NB4 (cell line): Measurements from ENCODE around the gene CLK4.
"Not testable (repeated sequence)": the region's sequence is repeated elsewhere in the genome, so short reads cannot be mapped to it uniquely, and the experiment has no call there.

Experiments used
- DNase-seq: peaks from one replicate; pipeline ENCODE4 v3.0.0; 2010; ENCODE audit warnings: low read depth
- H3K4me3 ChIP-seq: one replicate; pipeline ENCODE4 v1.5.1; 2011; ENCODE audit warnings: mild to moderate bottlenecking, low read depth, low read length, moderate library complexity
- MYC ChIP-seq: IDR thresholded peaks from 2 replicates; pipeline ENCODE4 v1.6.1; 2011; ENCODE audit warnings: low read depth, low read length
- POLR2A ChIP-seq: IDR thresholded peaks from 2 replicates; pipeline ENCODE4 v1.6.1; 2011; ENCODE audit warnings: mild to moderate bottlenecking; ENCODE audit not compliant: insufficient read length; ENCODE audit errors: extremely low read depth
- TF ChIP-seq, protein P1 (sequence below): IDR thresholded peaks from one replicate; pipeline ENCODE4 v1.5.1; 2012; ENCODE audit warnings: low read depth, low read length
- TF ChIP-seq, protein P2 (sequence below): IDR thresholded peaks from 2 replicates; pipeline ENCODE4 v1.6.1; 2011; ENCODE audit warnings: low read depth, low read length

CLK4 gene

DNA sequence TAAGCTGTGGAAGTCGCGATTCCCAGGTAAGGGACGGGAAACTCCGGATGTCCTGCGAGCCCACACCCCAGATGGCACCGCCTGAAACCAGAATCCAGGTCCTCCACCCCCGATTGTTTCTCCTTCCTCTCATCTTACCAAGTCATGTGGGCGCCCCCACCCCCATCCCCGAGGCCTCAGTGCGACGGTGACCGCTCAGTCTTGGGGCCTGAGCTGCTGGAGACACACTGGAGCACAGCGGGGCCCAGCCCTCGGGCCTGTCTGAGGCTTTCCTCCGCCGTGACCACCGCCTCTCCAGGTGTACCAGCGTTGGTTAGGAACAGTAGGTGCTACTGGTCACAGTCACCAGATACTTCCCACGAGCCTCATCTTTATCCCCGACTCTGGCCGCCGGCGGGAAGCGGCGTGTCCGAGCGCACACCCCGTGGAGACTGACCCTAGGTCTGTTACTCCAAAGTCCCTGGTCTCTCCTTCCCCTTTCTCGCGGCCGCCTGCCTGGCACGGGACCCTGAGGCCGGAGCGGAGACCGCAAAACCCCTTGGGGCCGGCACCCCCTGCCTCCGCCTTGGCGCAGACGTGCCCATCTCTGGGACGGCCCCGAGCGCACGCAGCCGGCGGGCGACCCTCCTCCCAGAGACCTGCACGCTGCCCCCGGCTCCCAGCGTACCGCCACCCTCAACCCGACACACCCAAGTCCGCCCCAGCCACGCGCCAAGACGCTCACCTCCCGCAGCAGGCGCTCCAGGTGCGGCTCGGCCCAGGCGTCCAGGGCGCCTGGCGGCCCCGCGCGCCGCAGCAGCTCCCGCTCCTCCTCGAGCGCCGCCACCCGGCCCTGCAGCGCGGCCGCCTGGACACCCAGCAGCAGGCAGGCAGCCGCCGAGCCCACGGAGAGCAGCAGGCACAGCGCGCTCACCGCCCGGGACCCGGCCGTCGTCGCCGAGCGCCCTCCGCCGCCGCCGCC lies 37.4 kb downstream of the CLK4 start:
- DNase-seq: peak; percentile 77
- TF ChIP-seq POLR2A (no peak), MYC (peak; percentile 51; the same call in 1 of the 2 replicates)
- peak overlapping the region; percentile 75 for H3K4me3 ChIP-seq

DNA sequence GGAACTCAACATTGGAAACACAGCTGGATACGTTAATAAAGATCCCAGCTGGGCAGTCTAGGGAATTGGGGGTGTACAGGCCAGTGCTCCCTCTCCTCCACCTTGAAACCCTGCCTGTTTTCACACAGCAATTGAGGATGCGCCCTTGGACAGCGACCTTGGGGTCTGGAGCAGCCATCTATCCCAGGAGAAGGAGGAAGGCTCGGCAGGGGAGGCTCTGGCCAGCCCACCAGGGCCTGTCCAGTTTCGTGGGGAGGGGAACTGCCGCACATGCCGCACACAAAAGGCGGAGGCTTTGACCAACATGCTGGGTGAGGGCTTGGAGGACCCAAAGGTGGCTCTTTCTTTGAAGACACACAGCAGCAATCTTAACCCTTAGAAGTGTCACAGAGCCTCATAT lies 38.1 kb downstream of the CLK4 start:
- TF ChIP-seq, protein P1, sequence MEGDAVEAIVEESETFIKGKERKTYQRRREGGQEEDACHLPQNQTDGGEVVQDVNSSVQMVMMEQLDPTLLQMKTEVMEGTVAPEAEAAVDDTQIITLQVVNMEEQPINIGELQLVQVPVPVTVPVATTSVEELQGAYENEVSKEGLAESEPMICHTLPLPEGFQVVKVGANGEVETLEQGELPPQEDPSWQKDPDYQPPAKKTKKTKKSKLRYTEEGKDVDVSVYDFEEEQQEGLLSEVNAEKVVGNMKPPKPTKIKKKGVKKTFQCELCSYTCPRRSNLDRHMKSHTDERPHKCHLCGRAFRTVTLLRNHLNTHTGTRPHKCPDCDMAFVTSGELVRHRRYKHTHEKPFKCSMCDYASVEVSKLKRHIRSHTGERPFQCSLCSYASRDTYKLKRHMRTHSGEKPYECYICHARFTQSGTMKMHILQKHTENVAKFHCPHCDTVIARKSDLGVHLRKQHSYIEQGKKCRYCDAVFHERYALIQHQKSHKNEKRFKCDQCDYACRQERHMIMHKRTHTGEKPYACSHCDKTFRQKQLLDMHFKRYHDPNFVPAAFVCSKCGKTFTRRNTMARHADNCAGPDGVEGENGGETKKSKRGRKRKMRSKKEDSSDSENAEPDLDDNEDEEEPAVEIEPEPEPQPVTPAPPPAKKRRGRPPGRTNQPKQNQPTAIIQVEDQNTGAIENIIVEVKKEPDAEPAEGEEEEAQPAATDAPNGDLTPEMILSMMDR: no peak
- TF ChIP-seq, protein P2, sequence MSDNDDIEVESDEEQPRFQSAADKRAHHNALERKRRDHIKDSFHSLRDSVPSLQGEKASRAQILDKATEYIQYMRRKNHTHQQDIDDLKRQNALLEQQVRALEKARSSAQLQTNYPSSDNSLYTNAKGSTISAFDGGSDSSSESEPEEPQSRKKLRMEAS: no peak
- TF ChIP-seq MYC: no peak
- peak overlapping the region; percentile 75 for H3K4me3 ChIP-seq
- no peak for DNase-seq

DNA sequence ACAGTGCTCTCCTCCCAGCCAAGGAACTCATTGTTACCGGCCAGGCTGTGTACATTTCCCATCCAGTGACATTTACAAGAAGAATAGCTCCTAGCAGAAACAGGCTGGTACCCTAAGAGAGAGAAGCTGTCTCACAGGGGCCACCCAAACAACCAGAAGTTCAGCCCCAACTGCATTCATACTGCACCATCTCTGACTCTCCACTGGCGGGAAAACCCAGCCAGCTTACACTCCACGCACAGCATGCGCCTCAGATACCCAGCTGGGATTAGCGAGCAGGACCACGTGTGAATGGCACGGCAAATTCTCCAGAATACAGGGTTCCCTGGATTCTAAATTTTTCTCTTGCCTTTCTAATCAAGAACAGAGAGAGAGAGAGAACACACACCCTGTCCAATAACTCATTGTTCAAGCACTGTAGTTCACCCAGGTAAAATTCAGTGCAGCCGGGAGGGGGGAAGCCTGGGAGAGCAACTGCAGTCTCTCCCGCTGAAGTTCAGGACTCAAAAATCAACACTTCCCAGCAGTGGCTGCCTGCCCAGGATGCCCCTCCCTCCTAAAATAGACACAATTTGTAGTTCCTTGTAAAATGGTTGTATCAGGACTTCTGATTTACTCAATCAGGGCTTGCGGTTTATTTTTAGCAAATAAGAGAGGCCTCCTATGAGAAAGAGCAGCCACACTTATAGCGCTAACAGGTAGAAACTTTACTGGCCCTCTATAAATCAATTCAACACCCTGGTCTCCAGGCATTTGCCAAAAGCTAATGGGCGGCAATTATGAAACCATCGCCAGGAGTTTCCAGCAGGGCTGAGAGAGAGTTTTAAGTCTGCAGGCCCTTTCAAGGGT lies 38.9 kb downstream of the CLK4 start:
- TF ChIP-seq, protein P2: no peak
- TF ChIP-seq POLR2A (no peak), MYC (no peak)
- TF ChIP-seq, protein P1: no peak
- peak overlapping the region; percentile 75 for H3K4me3 ChIP-seq
- DNase-seq: peak; percentile 29

DNA sequence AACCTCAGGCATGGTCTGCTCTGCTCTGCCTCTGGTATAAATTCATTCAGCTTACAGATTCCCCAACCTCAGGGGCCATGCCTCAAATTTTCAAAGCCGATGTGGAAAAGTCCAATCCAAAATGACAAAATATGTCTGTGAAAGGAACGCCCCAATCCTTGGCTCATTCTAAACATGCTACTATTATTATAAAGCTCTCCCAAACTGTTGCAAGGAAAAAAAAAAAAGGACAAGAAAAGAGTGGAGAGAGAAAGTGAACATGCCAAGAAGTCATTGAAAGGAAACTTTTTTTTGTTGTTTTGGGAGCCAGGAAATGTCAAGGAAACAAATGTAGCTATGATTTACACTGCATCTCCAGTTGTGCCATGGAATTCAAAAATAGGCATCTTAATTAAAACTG lies 40.5 kb downstream of the CLK4 start:
- DNase-seq: no peak
- no peak overlapping the region for H3K4me3 ChIP-seq
- TF ChIP-seq POLR2A: no peak
- TF ChIP-seq, protein P1: no peak

DNA sequence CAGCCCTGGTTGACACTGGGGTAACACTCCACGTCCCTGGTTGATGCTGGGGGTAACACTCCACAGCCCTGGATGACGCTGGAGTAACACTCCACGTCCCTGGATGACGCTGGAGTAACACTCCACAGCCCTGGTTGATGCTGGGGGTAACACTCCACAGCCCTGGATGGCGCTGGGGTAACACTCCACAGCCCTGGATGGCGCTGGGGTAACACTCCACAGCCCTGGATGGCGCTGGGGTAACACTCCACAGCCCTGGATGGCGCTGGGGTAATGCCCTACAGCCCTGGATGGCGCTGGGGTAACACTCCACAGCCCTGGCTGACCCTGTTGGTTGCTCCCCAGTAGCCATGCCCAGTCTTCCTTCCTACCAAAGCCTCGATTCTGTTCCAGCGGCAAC lies 41.4 kb downstream of the CLK4 start:
- not testable (repeated sequence) for H3K4me3 ChIP-seq
- peak; percentile 51 for DNase-seq

DNA sequence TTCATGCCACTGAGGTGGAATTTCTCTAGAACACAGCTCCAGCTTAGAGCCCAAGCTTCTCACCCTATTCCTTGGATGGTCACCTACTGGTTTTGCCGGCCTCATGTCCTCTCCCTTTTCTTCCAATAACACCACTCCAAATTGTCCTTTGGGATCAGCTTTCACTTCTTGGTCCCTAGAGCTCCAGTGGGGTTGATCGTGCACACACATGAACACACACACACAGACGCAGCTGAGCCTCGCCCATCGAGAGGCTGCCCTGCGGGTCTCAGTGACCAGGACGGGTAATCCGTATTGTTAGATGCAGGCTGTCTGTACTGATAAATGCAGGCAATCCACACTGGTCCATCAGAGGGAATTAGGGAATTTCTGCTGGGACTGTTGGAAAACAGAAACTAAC lies 43.6 kb downstream of the CLK4 start:
- TF ChIP-seq MYC: no peak
- TF ChIP-seq, protein P2: no peak
- TF ChIP-seq, protein P1: no peak
- no peak for TF ChIP-seq POLR2A
- H3K4me3 ChIP-seq: no peak overlapping the region
- no peak for DNase-seq

DNA sequence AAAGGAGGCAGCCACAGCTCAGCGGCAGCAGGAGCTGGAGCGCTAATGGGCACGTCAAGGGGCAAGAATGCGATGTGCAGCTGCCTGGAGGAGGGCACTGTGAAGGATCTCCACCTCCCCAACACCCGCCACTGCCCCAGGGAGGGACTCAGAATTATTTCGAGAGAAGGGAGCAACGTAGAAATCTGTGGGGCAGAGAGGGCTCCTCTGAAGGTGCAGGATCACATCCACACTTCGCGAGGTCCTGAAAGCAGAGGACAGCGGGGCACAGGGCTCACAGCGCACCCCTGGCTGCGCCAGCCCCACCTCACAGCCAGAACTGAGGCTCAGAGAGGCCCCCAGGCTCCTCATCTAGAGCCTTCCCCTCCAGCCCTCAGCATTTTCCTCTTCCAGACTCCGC lies 44.6 kb downstream of the CLK4 start:
- no peak for TF ChIP-seq POLR2A
- no peak for TF ChIP-seq MYC
- TF ChIP-seq, protein P2: no peak
- TF ChIP-seq, protein P1: no peak
- DNase-seq: no peak
- H3K4me3 ChIP-seq: no peak overlapping the region
